Psoas muscle (tissue), 8 donors: ENCODE results near the gene PGM1. TPM values are rescaled to one million over a fixed set of nuclear protein-coding genes. Genes with fewer than 3 reads are reported as not detected.

ENCODE experiments used
- ATAC-seq, 4 donors: fragments of 200-7000 bp; cut with Tn5 transposase; one replicate each; pipeline ENCODE4 v1.9.1; 2020; ENCODE audit warnings: moderate library complexity in 3 of 4, mild to moderate bottlenecking in 2 of 4
- DNase-seq, 2 donors: peaks; one replicate each; pipeline ENCODE4 v3.0.0-alpha.2; 2020
- H3K27ac ChIP-seq: fragments of 200-600 bp; one replicate; pipeline ENCODE4 v1.8.0; 2022
- H3K27me3 ChIP-seq, 3 donors: fragments of 200-600 bp in 1 of 3; one replicate each; pipeline versions ENCODE4 v1.6.1 to v1.8.0; 2013 to 2022; ENCODE audit warnings: low read length in 2 of 3, mild to moderate bottlenecking in 2 of 3, moderate library complexity in 1 of 3; ENCODE audit not compliant: insufficient read depth in 3 of 3
- H3K36me3 ChIP-seq, 2 donors: fragments of 200-600 bp in 1 of 2; one replicate each; pipeline versions ENCODE4 v1.6.1 to v1.8.0; 2013 to 2022; ENCODE audit warnings: low read depth in 1 of 2, mild to moderate bottlenecking in 1 of 2, moderate library complexity in 1 of 2; ENCODE audit not compliant: insufficient read depth in 1 of 2
- H3K4me1 ChIP-seq: fragments of 200-600 bp; one replicate; pipeline ENCODE4 v1.8.0; 2022
- H3K4me3 ChIP-seq: fragments of 200-600 bp; one replicate; pipeline ENCODE4 v1.8.0; 2022; ENCODE audit warnings: mild to moderate bottlenecking
- H3K9me3 ChIP-seq: fragments of 200-600 bp; one replicate; pipeline ENCODE4 v1.8.0; 2022
- CTCF ChIP-seq: fragments of 200-600 bp; IDR thresholded peaks from one replicate; pipeline ENCODE4 v1.8.0; 2022; ENCODE audit warnings: antibody characterized with exemption
- WGBS, 3 donors: extraction: QIAGEN DNeasy Blood & Tissue Kit; methylation state at CpG; one replicate each; pipeline versions ENCODE4 v1.1.6 to v1.1.7; 2013; 5-methylcytosine and 5-hydroxymethylcytosine counted together
- intact Hi-C, 2 donors: fragments of 100-400 bp; cut with DNase I; formaldehyde crosslinking; loops; one replicate each; pipeline versions ENCODE4 v1.11.0 to v1.14.2; 2022
- polyA plus RNA-seq, 3 donors: library from polyadenylated mRNA; stranded (reverse); fragments of 200-250 nt; gene quantifications; one replicate each; pipeline ENCODE4 v1.2.3, GENCODE V29; 2013
- total RNA-seq, 4 donors: library from RNA; stranded (reverse); fragmentation: NEBNext Ultra II Directional in 2 of 4; extraction: Animal tissue kit (Norgen Biotek cat#: 25700) in 2 of 4; gene quantifications; one replicate each; pipeline versions ENCODE4 v1.2.1 to v1.2.4, GENCODE V29; 2021 to 2023
- donor health status: healthy with polysubstance abuse.
- donor health status: DM: no; HTN: no; CAD: no; lungs with moderate emphysema.
- donor health status: Bipolar disorder and iron deficiency.
- donor health status: healthy.
- donor health status: DM: yes; HTN: yes; CAD: no.
- donor health status: DM: no; HTN: no; CAD: no.
- donor health status: DM: no; HTN: no; CAD: no.
- donor health status: DM: yes; HTN: yes; CAD: no.

The PGM1 gene
- total and polyA plus RNA-seq, 7 donors, result 59.6 to 543 (median 364) TPM

DNA sequence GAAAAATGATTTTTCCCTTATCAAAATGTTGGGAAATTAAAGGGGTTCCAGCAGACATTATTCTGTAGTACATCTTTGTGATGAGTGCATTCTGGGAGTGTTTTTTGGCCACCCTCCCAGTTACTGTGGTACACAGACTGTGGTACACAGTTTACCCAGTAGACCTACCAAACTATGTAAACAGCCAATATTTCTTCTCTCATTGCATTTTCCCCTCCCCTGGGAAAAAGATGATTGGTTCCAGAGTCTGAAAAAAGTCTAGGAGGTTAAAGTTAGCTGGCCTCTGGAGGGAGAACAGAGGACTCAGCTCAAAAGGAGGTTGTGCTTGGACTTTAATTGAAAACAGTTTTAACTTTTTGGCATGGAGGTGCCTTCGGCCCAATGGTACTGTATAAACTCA is 42.5 kb downstream of the PGM1 start:
- ATAC-seq (no peak), DNase-seq (no peak)
- Histone ChIP-seq H3K4me1 (peaks cover 7% of the 10 kb centered on the region), H3K4me3 (no peak overlapping the region), H3K27ac (no peak overlapping the region), H3K9me3 (no peaks in the 10 kb centered on the region), H3K27me3 (no peaks in the 10 kb centered on the region), H3K36me3 (peaks cover 0 to 97% of the 10 kb centered on the region in 2 donors)
- TF ChIP-seq CTCF, result no peak
- intact Hi-C loops, result no loop called here
- 79 to 87% (median 82%) methylated on average over 1 of the region's 1 CpG for WGBS, 3 donors

DNA sequence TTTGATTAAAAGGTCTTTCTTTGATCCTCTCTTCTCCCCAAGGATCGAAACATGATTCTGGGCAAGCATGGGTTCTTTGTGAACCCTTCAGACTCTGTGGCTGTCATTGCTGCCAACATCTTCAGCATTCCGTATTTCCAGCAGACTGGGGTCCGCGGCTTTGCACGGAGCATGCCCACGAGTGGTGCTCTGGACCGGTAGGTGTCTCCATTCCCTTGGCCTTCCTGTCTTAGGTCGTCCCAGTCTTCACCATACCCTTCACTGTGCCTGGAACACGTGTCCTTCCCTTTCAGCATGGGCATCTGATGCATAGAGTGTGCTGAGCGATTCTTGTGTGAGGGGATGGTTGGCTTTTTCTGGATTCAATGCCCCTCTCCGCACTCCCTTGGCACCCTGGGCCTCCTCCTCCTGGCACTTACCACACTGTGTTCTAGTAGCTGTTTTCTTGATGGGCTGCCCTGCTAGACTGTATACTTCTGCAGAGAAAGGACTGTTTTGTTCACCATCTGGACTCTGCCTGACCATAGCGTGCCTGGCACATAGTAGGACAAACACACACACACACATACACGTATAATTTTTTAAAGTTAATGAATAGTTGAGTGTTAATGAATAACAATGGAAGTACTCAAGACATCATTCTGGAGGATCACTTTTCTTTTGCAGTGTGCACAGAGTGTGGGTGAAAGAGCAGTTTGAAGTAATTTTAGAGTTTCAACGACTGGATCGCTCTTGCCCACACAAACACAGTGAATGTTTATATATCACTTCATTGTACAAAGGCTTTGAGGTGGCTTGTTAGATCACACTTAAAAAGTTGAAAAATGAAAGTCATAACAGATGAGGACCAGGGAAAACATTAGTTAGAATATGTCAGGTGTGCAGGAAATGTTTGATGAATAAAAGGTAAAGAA is 43.2 kb downstream of the PGM1 start:
- Histone ChIP-seq H3K27me3 (no peaks in the 10 kb centered on the region), H3K9me3 (no peaks in the 10 kb centered on the region), H3K36me3 (peaks cover 0 to 94% of the 10 kb centered on the region in 2 donors), H3K27ac (no peak overlapping the region), H3K4me1 (peaks cover 9% of the 10 kb centered on the region), H3K4me3 (no peak overlapping the region)
- intact Hi-C loops, result no loop called here
- DNase-seq, result no peak
- TF ChIP-seq CTCF, result no peak
- 87 to 95% (median 92%) methylated on average over 15 of the region's 15 CpGs for WGBS, 3 donors
- ATAC-seq, result no peak

DNA sequence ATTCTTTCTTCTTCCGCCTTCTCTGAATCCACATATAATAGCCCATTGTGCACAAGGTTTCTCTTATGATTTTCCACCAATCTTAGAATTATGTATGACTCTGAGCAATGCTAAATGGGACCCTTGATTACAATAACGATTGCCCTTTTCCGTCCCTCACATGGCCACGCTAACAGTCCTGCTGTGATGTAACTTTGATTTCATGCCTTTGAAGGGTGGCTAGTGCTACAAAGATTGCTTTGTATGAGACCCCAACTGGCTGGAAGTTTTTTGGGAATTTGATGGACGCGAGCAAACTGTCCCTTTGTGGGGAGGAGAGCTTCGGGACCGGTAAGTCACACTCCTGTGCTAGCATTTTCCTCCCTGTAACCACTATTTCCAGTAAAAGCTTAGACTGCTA is 45.3 kb downstream of the PGM1 start:
- intact Hi-C loops, result no loop called here
- Histone ChIP-seq H3K4me1 (peaks cover 29% of the 10 kb centered on the region), H3K9me3 (no peaks in the 10 kb centered on the region), H3K36me3 (peaks cover 0 to 87% of the 10 kb centered on the region in 2 donors), H3K4me3 (no peak overlapping the region), H3K27ac (peak overlapping the region; percentile 50), H3K27me3 (no peaks in the 10 kb centered on the region)
- 63 to 83% (median 78%) methylated on average over 8 of the region's 8 CpGs for WGBS, 3 donors
- DNase-seq, result no peak
- ATAC-seq, result no peak
- TF ChIP-seq CTCF, result no peak

DNA sequence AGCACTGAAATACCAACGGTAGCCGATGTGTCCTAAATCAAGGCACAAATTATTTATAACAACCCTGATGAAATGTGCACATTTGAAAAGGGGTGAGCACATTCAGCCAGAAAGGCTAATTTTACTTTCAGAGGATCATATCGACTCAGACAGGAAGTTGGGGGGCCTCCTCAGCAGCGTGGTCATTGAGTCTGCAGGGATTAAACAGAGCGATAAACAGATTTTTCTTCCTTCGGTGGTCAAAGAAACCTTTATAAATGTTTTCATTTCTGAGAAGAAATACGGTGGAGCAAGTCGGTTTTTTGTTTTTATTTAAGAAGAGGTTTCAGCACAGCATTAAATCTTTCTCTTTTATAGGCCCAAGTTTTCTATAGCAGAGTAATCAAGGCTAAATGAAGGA is 45.7 kb downstream of the PGM1 start:
- 52 to 59% (median 56%) methylated on average over 8 of the region's 8 CpGs for WGBS, 3 donors
- peaks cover 0 to 87% of the 10 kb centered on the region in 2 donors for H3K36me3 ChIP-seq

More for the DNA sequence above, 45.7 kb downstream of the PGM1 start:
- Histone ChIP-seq H3K4me3 (no peak overlapping the region), H3K27me3 (no peaks in the 10 kb centered on the region), H3K9me3 (no peaks in the 10 kb centered on the region), H3K4me1 (peaks cover 33% of the 10 kb centered on the region), H3K27ac (peak overlapping the region; percentile 50)
- TF ChIP-seq CTCF, result no peak
- intact Hi-C loops, result no loop called here
- DNase-seq (no peak), ATAC-seq (no peak)
